HEK293 (cell line): ENCODE data around the gene HAUS6.

Source experiments
- CTCF ChIA-PET: fragments of 350-600 bp; formaldehyde crosslinking; extraction: SDS; loops from one replicate; lab custom pipeline; 2021; ENCODE audit warnings: antibody characterized with exemption; lab: Yijun Ruan, JAX
- POLR2A ChIA-PET: fragments of 300-600 bp; formaldehyde crosslinking; extraction: SDS; loops from one replicate; lab custom pipeline; 2020; ENCODE audit warnings: antibody characterized with exemption, inconsistent platforms; lab: Yijun Ruan, JAX
- H3K27ac ChIP-seq: fragments of 200-500 bp; sonication (Bioruptor generic); 2 replicates; pipeline ENCODE4 v1.5.1; 2014; ENCODE audit warnings: low read depth, low read length, control low read depth, inconsistent platforms; ENCODE audit errors: extremely low read depth
- H3K36me3 ChIP-seq, 2 experiments: fragments of 200-500 bp in 1 of 2; sonication (Bioruptor generic) in 1 of 2; 1 replicate in 1 of 2; 2 replicates in 1 of 2; pipeline ENCODE4 v1.5.1; 2014 to 2017; ENCODE audit warnings: inconsistent platforms in 2 of 2, low read length in 2 of 2; ENCODE audit not compliant: control insufficient read depth in 2 of 2, insufficient read depth in 1 of 2
- H3K4me1 ChIP-seq: fragments of 200-500 bp; sonication (Bioruptor generic); 2 replicates; pipeline ENCODE4 v1.5.1; 2014; ENCODE audit warnings: mild to moderate bottlenecking, low read length, inconsistent platforms; ENCODE audit not compliant: control insufficient read depth, insufficient read depth
- H3K4me3 ChIP-seq: 2 replicates; pipeline ENCODE4 v1.5.1; 2011; ENCODE audit warnings: low read depth, mild to moderate bottlenecking, control low read depth, low read length, moderate library complexity
- H3K9me3 ChIP-seq: fragments of 200-500 bp; sonication (Bioruptor generic); 2 replicates; pipeline ENCODE4 v1.5.1; 2014; ENCODE audit warnings: low read depth, low read length, inconsistent platforms; ENCODE audit not compliant: control insufficient read depth, insufficient read depth
- PRDM2 ChIP-seq: fragments of 450-650 bp; formaldehyde crosslinking; IDR thresholded peaks from 2 replicates; pipeline ENCODE4 v1.5.1; 2016; ENCODE audit warnings: missing biosample characterization, missing genetic modification characterization, borderline replicate concordance
- PRDM4 ChIP-seq: fragments of 450-650 bp; formaldehyde crosslinking; IDR thresholded peaks from 2 replicates; pipeline ENCODE4 v1.5.1; 2017; ENCODE audit warnings: missing biosample characterization, missing genetic modification characterization
- SCRT2 ChIP-seq: fragments of 450-650 bp; formaldehyde crosslinking; IDR thresholded peaks from 2 replicates; pipeline ENCODE4 v1.5.1; 2016; ENCODE audit warnings: missing biosample characterization, missing genetic modification characterization
- SP3 ChIP-seq: fragments of 450-650 bp; formaldehyde crosslinking; IDR thresholded peaks from 2 replicates; pipeline ENCODE4 v1.5.1; 2016; ENCODE audit warnings: missing biosample characterization, missing genetic modification characterization
- TCF7L2 ChIP-seq: IDR thresholded peaks from 2 replicates; pipeline ENCODE4 v1.6.1; 2011; ENCODE audit warnings: low read depth, mild to moderate bottlenecking, inconsistent platforms, low read length, moderate library complexity, borderline replicate concordance
- ZNF169 ChIP-seq: fragments of 450-650 bp; formaldehyde crosslinking; IDR thresholded peaks from 2 replicates; pipeline ENCODE4 v1.5.1; 2016; ENCODE audit warnings: missing biosample characterization, missing genetic modification characterization
- ZNF221 ChIP-seq: fragments of 450-650 bp; formaldehyde crosslinking; IDR thresholded peaks from 2 replicates; pipeline ENCODE4 v1.5.1; 2017; ENCODE audit warnings: missing biosample characterization, missing genetic modification characterization, borderline replicate concordance
- ZNF391 ChIP-seq: fragments of 450-650 bp; formaldehyde crosslinking; IDR thresholded peaks from 2 replicates; pipeline ENCODE4 v1.5.1; 2016; ENCODE audit warnings: low read depth, missing biosample characterization, missing genetic modification characterization, borderline replicate concordance
- ZNF449 ChIP-seq: fragments of 450-650 bp; formaldehyde crosslinking; IDR thresholded peaks from 2 replicates; pipeline ENCODE4 v1.5.1; 2017; ENCODE audit warnings: missing biosample characterization, mild to moderate bottlenecking, missing genetic modification characterization, moderate library complexity
- ZNF514 ChIP-seq: fragments of 450-650 bp; formaldehyde crosslinking; IDR thresholded peaks from 2 replicates; pipeline ENCODE4 v1.5.1; 2016; ENCODE audit warnings: missing biosample characterization, missing genetic modification characterization
- ZNF548 ChIP-seq: fragments of 450-650 bp; formaldehyde crosslinking; IDR thresholded peaks from 2 replicates; pipeline ENCODE4 v1.5.1; 2016; ENCODE audit warnings: missing biosample characterization, missing genetic modification characterization
- ZNF549 ChIP-seq: fragments of 450-650 bp; IDR thresholded peaks from 2 replicates; pipeline ENCODE4 v1.5.1; 2018; ENCODE audit warnings: missing biosample characterization, missing genetic modification characterization, mild to moderate bottlenecking, inconsistent platforms, moderate library complexity
- ZNF621 ChIP-seq: fragments of 450-650 bp; formaldehyde crosslinking; IDR thresholded peaks from 2 replicates; pipeline ENCODE4 v1.5.1; 2017; ENCODE audit warnings: missing biosample characterization, missing genetic modification characterization
- ZNF623 ChIP-seq: fragments of 450-650 bp; formaldehyde crosslinking; IDR thresholded peaks from 2 replicates; pipeline ENCODE4 v1.5.1; 2016; ENCODE audit warnings: missing biosample characterization, missing genetic modification characterization
- ZNF76 ChIP-seq: fragments of 450-650 bp; formaldehyde crosslinking; IDR thresholded peaks from 2 replicates; pipeline ENCODE4; 2016; ENCODE audit warnings: low read depth, missing biosample characterization, missing genetic modification characterization, borderline replicate concordance
- ZNF776 ChIP-seq: fragments of 450-650 bp; formaldehyde crosslinking; IDR thresholded peaks from 2 replicates; pipeline ENCODE4 v1.5.0; 2017; ENCODE audit warnings: missing biosample characterization, missing genetic modification characterization, borderline replicate concordance
- ZNF792 ChIP-seq: fragments of 450-650 bp; formaldehyde crosslinking; IDR thresholded peaks from 2 replicates; pipeline ENCODE4 v1.5.1; 2016; ENCODE audit warnings: missing biosample characterization, missing genetic modification characterization

The HAUS6 gene

GRCh38 chr9:19033015-19033414, 69.7 kb downstream of the HAUS6 start, which contains the start of gene SAXO1 (continued):
- no peak for TF ChIP-seq ZNF76 (tag by site-specific recombination)
- TF ChIP-seq ZNF623 (tag by site-specific recombination) = no peak
- TF ChIP-seq SCRT2 = no peak
- no peak for TF ChIP-seq ZNF449 (tag by site-specific recombination)

- TF ChIP-seq PRDM4 (tag by site-specific recombination) = no peak
- TF ChIP-seq ZNF776 (tag by site-specific recombination) = no peak
- TF ChIP-seq TCF7L2 = no peak
- TF ChIP-seq ZNF549 (tag by site-specific recombination) = no peak
- no peak for TF ChIP-seq ZNF548 (tag by site-specific recombination)
- TF ChIP-seq ZNF169 (tag by site-specific recombination) = no peak
- no peak for TF ChIP-seq PRDM2
- no peaks in the 10 kb centered on the region for H3K4me1 ChIP-seq
- H3K4me3 ChIP-seq = no peak overlapping the region
- H3K9me3 ChIP-seq = no peaks in the 10 kb centered on the region
- H3K27ac ChIP-seq = no peak overlapping the region
- CTCF ChIA-PET = no interaction called here
- H3K36me3 ChIP-seq = no peaks in the 10 kb centered on the region
- POLR2A ChIA-PET = no interaction called here
Measured at GRCh38 chr9:19032406-19032805, 70.3 kb downstream of the HAUS6 start.

- POLR2A ChIA-PET = no interaction called here
- no peaks in the 10 kb centered on the region for H3K4me1 ChIP-seq
- CTCF ChIA-PET = interaction anchor here (1.4 kb wide), 1 partner anchor 426 kb away, joined by 6 read pairs; no protein-coding TSS in a partner anchor
- H3K36me3 ChIP-seq = no peaks in the 10 kb centered on the region
- H3K9me3 ChIP-seq = no peaks in the 10 kb centered on the region
- H3K4me3 ChIP-seq = no peak overlapping the region
- H3K27ac ChIP-seq = no peak overlapping the region
- TF ChIP-seq ZNF391 (tag by site-specific recombination) (no peak), ZNF621 (tag by site-specific recombination) (no peak), ZNF221 (tag by site-specific recombination) (no peak), ZNF514 (tag by site-specific recombination) (no peak), SP3 (tag by site-specific recombination) (no peak), ZNF792 (tag by site-specific recombination) (no peak)
Measured at GRCh38 chr9:19030899-19031298, 71.8 kb downstream of the HAUS6 start.
